Measurements from ENCODE around the gene KRTAP5-11. TPM values are rescaled to one million over a fixed set of nuclear protein-coding genes. Genes with fewer than 3 reads are reported as not detected.

Gene KRTAP5-11
- total and polyA plus RNA-seq, 2 experiments from 2014 or later, result not detected

- no peak for TF ChIP-seq ZNF462 (CRISPR knock-in tag; IDR thresholded peaks at IDR 0.05)
- TF ChIP-seq JUNB (IDR thresholded peaks at IDR 0.05; ENCODE audit: unreplicated experiment), result no peak
- no peak for TF ChIP-seq EZH2phosphoT487 (IDR thresholded peaks at IDR 0.05; ENCODE audit: unreplicated experiment)
- TF ChIP-seq EZH2 (IDR thresholded peaks at IDR 0.05; ENCODE audit: low read depth, unreplicated experiment), result no peak
- no peak for TF ChIP-seq CTCF (conservative IDR thresholded peaks at IDR 0.05; ENCODE audit: low read depth in 2 of 2)
Measured at GRCh38 chr11:71554996-71555395, 27.7 kb downstream of the KRTAP5-11 start (continued).

- no peak overlapping the region for H2AFZ ChIP-seq
- 0 out of 3 replicates have a peak, but pooled peaks cover under 1% of the 10 kb centered on the region for H3K36me3 Mint-ChIP-seq (ENCODE audit: low read depth)
- TF ChIP-seq REST (IDR thresholded peaks at IDR 0.05; ENCODE audit: unreplicated experiment) (no peak), EZH2phosphoT487 (IDR thresholded peaks at IDR 0.05; ENCODE audit: unreplicated experiment) (no peak), ETS1 (IDR thresholded peaks at IDR 0.05) (no peak), EZH2 (IDR thresholded peaks at IDR 0.05; ENCODE audit: low read depth, unreplicated experiment) (no peak), POLR2AphosphoS5 (IDR thresholded peaks at IDR 0.05; ENCODE audit: low read depth) (no peak), CREB1 (CRISPR knock-in tag; IDR thresholded peaks at IDR 0.05; ENCODE audit: low read depth) (no peak), STAT1 (IDR thresholded peaks at IDR 0.05; ENCODE audit: unreplicated experiment) (no peak)
Measured at GRCh38 chr11:71551711-71552110, 31.0 kb downstream of the KRTAP5-11 start.

More at GRCh38 chr11:71551711-71552110, 31.0 kb downstream of the KRTAP5-11 start:
- H3K9me3 Mint-ChIP-seq, result peaks cover under 1% of the 10 kb centered on the region; the same call in 2 of the 3 replicates
- Histone ChIP-seq H4K20me1 (replicated peaks; ENCODE audit: insufficient read depth) (no peaks in the 10 kb centered on the region), H3K4me3 (no peak overlapping the region), H3K4me2 (no peak overlapping the region), H3K27ac (ENCODE audit: low read depth) (no peak overlapping the region), H3K27me3 (ENCODE audit: insufficient read depth) (no peaks in the 10 kb centered on the region), H3K36me3 (ENCODE audit: insufficient read depth) (no peaks in the 10 kb centered on the region), H3K79me2 (replicated peaks; ENCODE audit: insufficient read depth) (no peaks in the 10 kb centered on the region), H3K9me2 (ENCODE audit: insufficient read depth) (no peaks in the 10 kb centered on the region), H3F3A (replicated peaks; ENCODE audit: low read depth) (no peaks in the 10 kb centered on the region), H3K4me1 (ENCODE audit: insufficient read depth) (no peaks in the 10 kb centered on the region)
- H3K27ac Mint-ChIP-seq, result no peak overlapping the region
- DNase-seq (ENCODE audit: low spot score), result no peak
- no peak for ATAC-seq
- peaks cover 2% of the 10 kb centered on the region for H3K27me3 Mint-ChIP-seq (ENCODE audit: insufficient read depth, low read depth, poor library complexity)
- H3K4me1 Mint-ChIP-seq, result peaks cover 5% of the 10 kb centered on the region
- H3K4me3 Mint-ChIP-seq, result no peak overlapping the region
